ENCODE measurements around the gene SMIM28.

DNA sequence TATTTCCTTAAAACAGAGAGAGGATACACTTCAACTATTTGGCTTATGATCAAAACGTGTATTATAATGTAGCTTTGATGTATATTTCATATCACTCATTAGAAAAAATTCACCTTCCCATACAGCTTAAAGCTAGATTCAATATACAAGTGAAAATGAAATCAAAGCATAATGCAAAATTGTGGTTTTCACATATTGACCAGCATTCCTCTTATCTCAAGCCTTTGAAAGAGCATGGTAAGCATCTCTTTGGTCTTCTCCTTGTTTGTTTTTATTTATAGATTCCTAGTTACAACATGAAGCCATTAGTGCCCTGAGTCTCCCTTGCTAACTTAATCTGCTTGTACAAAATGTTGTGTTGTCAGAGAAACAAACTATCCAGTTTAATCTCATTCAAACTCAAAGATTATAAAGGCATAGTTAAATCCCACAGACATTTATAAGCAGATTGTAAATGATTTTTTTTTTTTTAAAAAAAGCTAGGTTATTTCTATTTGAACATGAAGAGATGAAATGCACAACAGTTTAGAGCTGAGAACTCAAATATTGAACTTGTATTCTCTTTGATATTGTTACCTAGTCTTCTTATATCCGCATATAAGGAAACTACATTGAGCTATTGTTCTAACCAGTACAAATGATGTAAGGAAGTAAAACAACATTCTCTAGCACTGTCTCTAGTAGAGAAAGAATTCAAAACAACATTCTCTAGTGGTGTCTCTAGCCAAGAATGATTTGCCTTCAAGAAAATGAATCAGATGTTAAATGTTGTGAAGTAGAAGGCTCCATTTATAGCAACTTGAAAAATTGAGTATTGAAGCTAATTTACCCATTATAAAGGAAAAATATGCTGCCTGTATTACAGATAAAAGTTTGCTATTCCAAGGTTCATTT is 31.2 kb upstream of the SMIM28 start:
- TF ChIP-seq CTCF (conservative IDR thresholded peaks at IDR 0.05; ENCODE audit: low read length) = no peak
- TF ChIP-seq EZH2phosphoT487 (IDR thresholded peaks at IDR 0.05; ENCODE audit: borderline replicate concordance, low read depth, low read length) = no peak

Data from OCI-LY7 (cell line).